Esophagus mucosa (tissue), 1 donor: Measurements from ENCODE around the gene LRP8. TPM values are rescaled to one million over a fixed set of nuclear protein-coding genes. Genes with fewer than 3 reads are reported as not detected.

Source experiments
- ATAC-seq: fragments of 200-7000 bp; cut with Tn5 transposase; one replicate; pipeline ENCODE4 v1.9.1; 2020
- total RNA-seq: library from RNA; stranded (reverse); gene quantifications from one replicate; pipeline ENCODE4 v1.2.4, GENCODE V29; 2023
- donor health status: DM: yes; HTN: yes; CAD: no.

LRP8 gene
- total RNA-seq, 1 donor from 2014 or later = 21.0 TPM

DNA sequence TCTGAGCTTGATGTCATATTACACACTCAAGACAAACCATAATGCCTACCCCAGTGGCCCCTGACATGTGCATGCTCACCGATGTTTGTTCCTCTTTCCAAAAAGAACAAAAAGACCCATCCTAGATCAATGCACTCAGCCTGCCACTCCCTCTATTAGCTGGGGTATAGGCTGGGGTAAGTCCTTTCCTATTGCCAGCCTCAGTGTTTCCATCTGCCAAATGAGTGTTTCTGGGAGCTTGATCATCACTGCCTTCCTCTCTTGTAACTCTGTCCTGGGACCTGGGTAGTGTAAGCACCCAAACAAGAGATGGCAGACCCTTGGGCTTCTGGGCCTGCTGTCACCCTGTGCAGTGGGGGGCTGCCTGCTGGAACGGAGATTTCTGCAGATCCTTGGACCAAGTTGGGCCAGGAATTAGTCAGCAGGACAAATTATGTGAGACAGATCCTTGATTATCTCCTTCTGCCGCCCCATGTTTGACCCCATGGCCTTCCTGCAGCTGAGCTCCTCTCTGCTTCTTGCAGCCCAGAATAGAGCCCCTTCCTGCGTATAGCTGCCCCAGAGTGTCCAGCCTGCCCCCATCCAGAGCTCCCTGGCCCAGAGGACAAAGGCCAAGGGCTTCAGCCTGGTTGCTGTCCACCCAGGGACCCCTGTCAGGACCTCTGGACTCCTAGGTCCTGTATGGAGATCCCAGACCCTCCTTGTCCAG, 31.5 kb upstream of the LRP8 start:
- no peak for ATAC-seq

GRCh38 chr1:53356637-53357036, 28.8 kb upstream of the LRP8 start:
- ATAC-seq = no peak

- no peak for ATAC-seq
Measured at GRCh38 chr1:53354119-53354518, 26.2 kb upstream of the LRP8 start.

DNA sequence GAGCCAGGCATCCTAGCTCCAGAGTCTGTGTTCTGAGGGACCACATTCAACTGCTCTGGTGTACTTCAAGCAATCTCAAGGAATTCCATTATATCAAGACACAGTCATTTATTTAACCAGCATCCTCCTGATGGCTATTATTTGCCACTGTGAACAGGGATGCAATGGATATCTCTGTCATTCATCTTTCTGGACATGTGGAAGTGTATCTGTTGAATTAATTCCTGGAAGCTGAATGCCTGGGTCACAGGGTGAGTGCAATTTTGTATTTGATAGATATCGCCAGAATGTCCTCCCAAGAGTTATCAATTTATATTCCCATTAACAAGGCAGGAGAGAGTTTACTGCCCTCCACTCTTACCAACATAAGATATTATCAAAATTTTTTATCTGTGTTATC, 24.7 kb upstream of the LRP8 start:
- ATAC-seq = no peak

DNA sequence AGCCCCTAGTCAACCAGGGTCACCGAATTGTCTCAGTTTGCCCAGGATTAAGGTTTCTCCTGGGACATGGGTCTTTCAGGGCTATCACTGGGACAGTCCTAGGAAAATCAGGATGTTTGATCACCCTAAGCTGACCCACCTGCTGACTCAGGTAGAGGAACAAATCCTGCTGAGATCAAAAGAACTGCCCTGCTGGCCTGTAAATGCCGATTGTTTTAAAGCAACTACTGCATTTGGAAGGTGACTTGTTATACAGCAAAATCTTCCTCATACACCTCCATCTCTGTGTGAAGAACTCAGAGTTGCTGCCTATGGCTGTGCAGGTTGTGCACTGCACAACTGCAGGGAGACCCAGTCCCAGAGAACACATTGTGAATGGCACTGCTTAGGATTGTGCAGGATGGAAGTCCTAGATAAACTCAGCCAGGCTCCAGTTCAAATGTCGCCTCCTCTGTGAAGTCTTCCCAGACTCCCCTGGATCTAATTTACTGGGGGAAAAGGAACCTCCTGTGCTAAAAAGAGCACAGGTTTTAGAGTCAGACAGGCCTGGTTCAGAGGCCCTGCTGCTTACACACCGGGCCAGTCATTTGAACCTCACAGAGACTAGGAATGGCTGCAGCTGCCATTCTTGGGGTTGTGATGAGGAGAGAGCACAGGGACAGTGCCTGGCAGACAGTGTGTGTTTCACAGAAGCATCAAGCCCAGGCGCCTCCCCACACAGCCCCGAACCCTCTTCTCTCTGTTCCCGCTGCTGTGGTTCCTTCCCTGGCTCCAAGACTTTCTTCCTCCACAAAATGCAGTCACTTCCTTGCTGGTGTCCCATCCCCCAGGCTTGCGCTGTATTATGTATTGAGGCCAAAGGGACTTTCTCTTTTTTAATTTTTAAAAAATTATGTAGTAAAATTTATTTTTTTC, 23.2 kb upstream of the LRP8 start:
- no peak for ATAC-seq

GRCh38 chr1:53349968-53350852, 22.3 kb upstream of the LRP8 start:
- no peak for ATAC-seq

- ATAC-seq = peak; percentile 10
Measured at GRCh38 chr1:53349369-53349835, 21.5 kb upstream of the LRP8 start.

DNA sequence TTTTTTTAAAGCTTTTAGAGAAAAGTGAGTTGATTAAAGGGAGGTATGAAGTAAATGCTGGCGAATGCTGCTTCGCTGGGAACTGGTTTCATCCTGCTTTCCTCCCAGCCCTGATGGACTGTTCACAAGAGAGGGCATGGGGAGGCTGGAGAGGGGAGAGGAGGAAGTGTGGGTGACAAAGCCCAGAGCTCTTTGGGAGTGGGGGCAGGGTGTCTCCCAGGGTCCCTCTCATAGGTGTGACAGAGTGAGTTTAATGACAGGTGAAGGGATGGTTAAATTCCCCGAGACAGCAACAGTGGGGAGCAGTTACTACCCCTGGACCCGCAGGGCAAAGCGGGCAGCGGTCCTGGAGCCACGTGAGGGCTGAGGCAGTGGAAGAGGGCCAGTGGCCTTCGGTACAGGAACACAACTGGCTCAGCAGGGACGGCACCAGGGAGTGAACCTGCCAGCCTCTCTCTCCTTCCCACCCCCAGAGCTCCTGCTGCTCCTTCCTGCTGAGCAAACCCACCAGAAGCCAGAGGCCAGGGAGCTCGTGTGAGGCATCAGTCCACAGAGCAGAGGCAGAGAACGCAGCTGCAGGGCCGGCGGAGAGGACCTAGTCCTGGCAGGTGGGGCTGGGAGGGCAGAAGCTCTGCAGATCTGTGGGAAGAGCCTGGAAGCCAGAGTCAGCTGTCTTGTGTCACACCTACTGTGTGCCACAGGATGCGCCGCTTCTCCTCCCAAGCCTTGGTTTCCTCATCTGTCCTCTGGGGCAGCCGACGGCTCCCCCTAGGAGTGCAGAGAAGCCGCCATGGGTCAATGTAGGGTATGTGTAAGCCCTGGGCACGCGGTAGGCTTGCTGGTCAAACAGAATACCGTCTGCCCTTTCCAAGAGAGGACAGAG, 20.9 kb upstream of the LRP8 start:
- peak; percentile 26 for ATAC-seq

DNA sequence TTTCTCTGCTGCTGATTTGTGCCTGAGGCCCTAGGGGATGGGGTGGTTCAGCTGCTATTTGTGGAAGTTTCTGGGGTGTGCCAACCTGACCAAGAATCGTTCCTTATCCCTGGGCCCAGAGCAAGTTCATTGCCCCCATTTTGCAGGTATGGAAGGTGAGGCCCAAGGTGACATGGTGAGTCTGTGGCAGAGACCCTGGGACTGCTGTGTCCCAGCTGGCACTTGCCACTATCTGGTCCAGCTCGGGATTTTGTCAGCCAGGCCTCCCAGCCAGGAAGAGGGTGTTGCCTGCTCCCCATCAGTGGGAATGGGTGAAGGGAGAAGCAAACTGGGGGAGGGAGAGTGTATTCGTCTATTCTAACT, 18.9 kb upstream of the LRP8 start:
- no peak for ATAC-seq

- ATAC-seq = no peak
Measured at GRCh38 chr1:53345996-53346813, 18.3 kb upstream of the LRP8 start.

DNA sequence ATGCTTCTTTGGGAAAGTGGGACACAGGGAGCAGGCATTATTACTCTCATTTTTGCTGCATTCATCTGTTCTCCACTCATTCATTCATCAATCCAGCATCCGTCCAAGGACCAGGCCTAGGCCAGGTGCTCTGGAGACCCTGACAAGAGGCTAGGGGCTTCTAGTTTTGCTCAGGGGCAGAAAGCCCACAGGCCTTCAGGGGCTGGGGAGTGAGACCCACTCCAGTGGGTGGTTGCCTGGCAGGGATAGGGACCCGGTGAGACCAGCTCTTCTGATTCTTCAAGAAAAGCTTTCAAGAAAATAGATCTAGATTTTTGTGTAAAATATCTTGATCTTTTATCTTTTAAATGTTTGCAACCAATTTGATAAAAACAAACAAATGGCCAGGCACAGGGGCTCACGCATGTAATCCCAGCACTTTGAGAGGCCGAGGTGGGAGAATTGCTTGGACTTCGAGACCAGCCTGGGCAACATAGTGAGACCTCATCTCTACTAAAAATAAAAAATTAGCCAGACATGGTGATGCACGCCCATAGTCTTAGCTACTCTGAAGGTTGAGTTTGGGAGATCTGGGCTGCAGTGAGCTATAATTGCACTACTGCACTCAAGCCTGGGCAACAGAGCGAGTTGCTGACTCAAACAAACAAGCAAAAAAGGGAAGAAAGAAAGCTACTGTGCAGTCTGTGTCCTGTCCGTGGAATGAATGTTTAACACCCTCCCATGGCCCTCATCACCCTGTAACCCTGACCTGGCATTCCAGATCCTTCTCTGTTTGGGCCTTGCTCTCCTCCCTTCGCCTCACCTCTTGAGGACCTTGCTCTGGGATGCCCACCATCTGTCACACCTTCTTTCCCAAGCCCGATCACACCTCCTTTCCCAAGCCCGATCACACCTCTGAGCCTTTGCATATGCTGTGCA, 17.3 kb upstream of the LRP8 start:
- ATAC-seq = no peak

- no peak for ATAC-seq
Measured at GRCh38 chr1:53343831-53344668, 16.2 kb upstream of the LRP8 start.

GRCh38 chr1:53342735-53343470, 15.0 kb upstream of the LRP8 start:
- no peak for ATAC-seq

DNA sequence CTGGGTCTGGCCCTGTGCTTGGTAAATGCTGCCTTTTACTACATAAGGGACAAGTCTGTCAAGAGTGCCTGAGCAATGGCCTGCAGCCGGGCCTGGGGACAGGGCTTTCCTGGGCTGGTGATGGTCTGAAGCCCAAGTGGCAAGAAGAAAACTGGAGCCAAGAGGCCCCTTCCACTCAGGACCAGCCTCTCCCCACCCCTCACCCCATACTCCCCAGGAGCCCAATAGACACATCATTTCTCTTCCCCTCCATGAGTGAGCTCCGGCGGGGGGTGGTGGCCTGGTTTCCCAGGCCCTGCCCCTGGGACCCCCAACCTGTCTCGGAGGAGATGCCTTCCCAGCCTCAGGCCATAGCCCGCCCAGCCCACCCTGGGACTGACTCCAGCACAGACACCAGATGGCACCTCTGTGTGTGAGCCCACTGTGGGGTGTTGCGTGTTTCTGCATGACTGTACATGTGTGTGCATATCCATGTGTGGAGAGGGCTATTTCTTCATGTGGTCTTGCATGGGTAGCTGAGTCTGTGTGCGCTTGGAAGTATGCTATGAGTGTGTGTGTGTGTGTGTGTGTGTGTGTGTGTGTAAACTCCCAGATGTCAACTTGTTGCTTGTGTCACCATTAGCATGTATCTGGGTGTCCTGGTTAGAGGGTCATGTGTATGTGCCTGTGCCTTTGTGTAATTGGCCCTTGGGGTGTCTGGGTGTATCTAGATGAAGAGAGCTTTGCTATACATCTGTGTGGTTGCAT, 14.3 kb upstream of the LRP8 start:
- ATAC-seq = no peak

DNA sequence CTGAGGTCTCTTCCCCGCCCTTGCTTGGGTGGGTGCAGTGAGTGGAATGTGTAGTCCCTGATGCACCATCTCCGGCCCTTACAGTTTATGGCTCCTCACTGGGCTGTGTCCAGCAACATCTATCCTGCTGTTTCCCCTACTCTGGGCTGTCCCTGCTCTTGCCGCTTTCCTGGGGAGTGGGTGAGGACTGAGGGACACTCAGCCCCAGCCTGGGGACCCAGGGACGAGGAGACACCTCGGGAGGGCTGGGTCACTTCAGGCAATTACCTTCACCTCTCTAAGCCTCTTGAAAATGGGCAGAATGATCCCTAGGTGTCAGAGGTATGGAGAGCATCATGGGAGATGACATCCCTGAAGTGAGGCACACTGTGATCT, 13.6 kb upstream of the LRP8 start:
- ATAC-seq = no peak

GRCh38 chr1:53340660-53341520, 13.0 kb upstream of the LRP8 start:
- no peak for ATAC-seq
